SJSA1 (cell line): Measurements from ENCODE around the gene LRRC75B. TPM values are rescaled to one million over a fixed set of nuclear protein-coding genes. Genes with fewer than 3 reads are reported as not detected.

Experiments used
- DNase-seq, 2 experiments: peaks; one replicate each; pipeline ENCODE4 v3.0.0-alpha.2; 2015 to 2020; ENCODE audit warnings: low spot score in 2 of 2, low read depth in 1 of 2
- H3K27ac ChIP-seq: fragments of 250-450 bp; sonication (Bioruptor Pico); 2 replicates; pipeline ENCODE4 v1.5.1; 2020; ENCODE audit warnings: mild to moderate bottlenecking, moderate library complexity
- H3K27me3 ChIP-seq: fragments of 250-450 bp; sonication (Bioruptor Pico); replicated peaks from 2 replicates; pipeline ENCODE4 v1.5.1; 2020; ENCODE audit warnings: mild to moderate bottlenecking, moderate library complexity
- H3K36me3 ChIP-seq: fragments of 250-450 bp; sonication (Bioruptor Pico); 2 replicates; pipeline ENCODE4 v1.5.1; 2020; ENCODE audit warnings: mild to moderate bottlenecking
- H3K4me1 ChIP-seq: fragments of 250-450 bp; sonication (Bioruptor Pico); replicated peaks from 2 replicates; pipeline ENCODE4 v1.6.1; 2021; ENCODE audit warnings: mild to moderate bottlenecking
- H3K4me3 ChIP-seq: fragments of 250-450 bp; sonication (Bioruptor Pico); 2 replicates; pipeline ENCODE4 v1.5.1; 2020; ENCODE audit warnings: mild to moderate bottlenecking
- H3K9me3 ChIP-seq: fragments of 250-450 bp; sonication (Bioruptor Pico); replicated peaks from 2 replicates; pipeline ENCODE4 v1.5.1; 2020; ENCODE audit warnings: mild to moderate bottlenecking
- total RNA-seq: library from RNA; depleted of rRNA; stranded (reverse); fragments of >200 nt; shearing (Covaris generic); gene quantifications from 2 replicates; pipeline ENCODE4 v1.2.3, GENCODE V29; 2014; rRNA removed

LRRC75B gene
- total RNA-seq, 1 experiment from 2014 or later = 2.3 TPM

DNA sequence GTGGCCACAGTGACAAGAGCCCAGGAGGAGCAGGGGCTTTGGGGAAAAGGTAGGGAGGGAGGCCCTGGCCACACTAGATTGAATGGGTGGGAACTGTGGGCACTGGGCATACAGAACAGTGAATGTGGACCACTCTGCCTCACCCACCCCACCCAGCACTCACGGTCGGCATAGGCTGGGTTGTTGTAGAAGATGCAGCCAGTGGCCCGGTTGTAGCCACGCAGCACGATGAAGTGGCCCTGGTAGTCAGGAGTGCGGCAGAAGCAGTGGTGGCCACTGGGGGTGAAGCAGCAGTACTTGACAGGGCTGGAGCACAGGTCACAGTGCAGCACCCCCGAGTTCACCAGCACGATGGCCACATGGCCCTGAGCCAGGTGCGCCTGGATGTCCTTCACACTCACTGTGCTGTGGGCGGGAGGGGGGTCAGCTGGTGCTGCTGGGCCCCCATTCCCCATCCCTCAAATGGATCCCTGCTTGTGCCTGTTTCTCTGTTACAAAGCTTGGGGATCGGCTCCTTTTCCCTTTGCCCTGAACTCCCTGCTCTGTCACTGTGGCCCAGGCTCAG, 49.1 kb downstream of the LRRC75B start:
- Histone ChIP-seq H3K4me3 (no peak overlapping the region), H3K4me1 (no peaks in the 10 kb centered on the region), H3K27me3 (no peaks in the 10 kb centered on the region), H3K9me3 (no peaks in the 10 kb centered on the region), H3K36me3 (peaks cover 83% of the 10 kb centered on the region), H3K27ac (no peak overlapping the region)
- no peak for DNase-seq

DNA sequence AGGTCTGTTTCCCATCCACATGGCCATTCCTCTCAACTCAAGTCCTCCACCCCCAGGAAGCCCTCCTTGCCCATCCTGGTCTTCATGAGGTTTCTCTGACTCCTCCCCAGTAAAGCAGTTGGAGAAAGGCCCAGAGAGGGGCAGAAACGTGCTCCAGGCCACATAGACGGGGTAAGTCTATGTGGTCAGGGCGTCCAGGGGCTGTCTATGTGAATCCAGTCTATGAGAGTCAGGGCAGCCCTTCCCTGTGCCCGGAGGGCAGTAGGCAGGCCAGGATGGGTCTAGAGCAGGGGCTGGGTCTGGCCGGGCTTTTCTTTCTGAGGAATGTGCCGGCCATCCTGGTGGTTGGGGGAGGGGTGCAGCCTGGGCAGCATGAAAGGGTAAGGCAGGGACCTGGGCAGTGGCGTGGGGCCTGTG, 49.7 kb downstream of the LRRC75B start:
- no peaks in the 10 kb centered on the region for H3K4me1 ChIP-seq
- H3K4me3 ChIP-seq = no peak overlapping the region
- no peaks in the 10 kb centered on the region for H3K27me3 ChIP-seq
- no peak for DNase-seq
- peaks cover 77% of the 10 kb centered on the region for H3K36me3 ChIP-seq
- H3K27ac ChIP-seq = no peak overlapping the region
- H3K9me3 ChIP-seq = no peaks in the 10 kb centered on the region

DNA sequence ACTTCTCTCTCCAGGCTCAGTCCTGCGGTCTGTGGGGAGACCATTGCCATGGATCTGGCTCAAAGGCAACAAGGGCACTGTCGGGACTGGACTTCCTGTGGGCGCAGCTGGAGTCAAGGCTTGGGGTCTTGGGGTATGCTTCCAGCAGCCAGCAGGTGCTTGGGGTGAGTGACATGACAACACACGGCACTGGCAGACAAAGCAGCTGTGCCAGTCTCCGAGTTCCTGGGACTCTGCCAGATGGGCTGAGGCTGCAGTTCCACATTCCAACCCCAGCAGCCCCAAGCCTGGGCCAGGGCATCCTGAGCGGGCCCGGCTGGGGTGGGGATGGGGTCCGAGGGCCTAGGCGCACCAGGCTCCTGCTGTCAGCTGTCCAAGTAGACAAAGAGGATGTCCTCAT, 50.2 kb downstream of the LRRC75B start:
- no peaks in the 10 kb centered on the region for H3K9me3 ChIP-seq
- no peak overlapping the region for H3K27ac ChIP-seq
- no peak for DNase-seq
- peaks cover 72% of the 10 kb centered on the region for H3K36me3 ChIP-seq
- no peak overlapping the region for H3K4me3 ChIP-seq
- no peaks in the 10 kb centered on the region for H3K4me1 ChIP-seq
- no peaks in the 10 kb centered on the region for H3K27me3 ChIP-seq

DNA sequence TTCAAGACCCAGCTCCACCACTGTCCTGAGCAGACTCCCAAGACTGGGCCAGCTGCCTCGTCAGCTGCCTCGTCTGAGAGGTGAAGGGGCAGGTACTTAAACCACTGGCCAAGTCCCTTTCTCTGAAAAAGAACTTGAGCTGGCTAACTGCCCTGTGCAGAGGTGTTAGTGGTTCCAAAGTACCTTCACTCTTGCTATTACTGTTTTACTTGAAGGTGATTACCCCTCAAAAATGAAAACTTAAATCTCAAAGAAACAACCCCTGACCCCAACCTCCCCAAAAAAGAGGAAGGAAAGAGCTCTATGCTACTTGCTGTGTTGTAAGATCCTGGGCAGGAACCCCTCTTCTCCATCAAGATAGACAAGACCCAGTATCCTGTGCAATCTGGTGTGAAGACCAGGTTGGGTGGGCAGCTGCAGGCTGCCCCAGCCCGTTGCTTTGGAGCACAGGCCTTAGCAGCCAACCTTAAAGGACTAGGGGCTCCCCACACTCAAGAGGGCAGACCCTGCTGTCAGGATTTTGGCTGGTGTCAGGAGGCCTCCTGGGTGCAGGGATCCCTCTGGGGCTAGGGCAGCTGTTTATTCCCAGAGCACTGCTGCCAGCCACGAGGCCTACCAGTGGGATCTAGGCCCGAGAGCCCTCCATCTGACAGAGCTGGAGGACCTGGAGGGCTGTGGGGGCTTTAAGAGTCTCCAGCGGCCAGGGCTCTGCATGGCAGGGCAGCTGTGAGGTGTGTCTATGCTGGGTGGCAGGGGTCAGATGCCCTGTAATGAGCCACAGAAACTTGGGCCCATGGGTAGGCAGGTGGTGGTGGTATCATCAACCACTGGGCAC, 51.0 kb downstream of the LRRC75B start:
- H3K9me3 ChIP-seq = no peaks in the 10 kb centered on the region
- no peak for DNase-seq
- peaks cover 64% of the 10 kb centered on the region for H3K36me3 ChIP-seq
- H3K27me3 ChIP-seq = no peaks in the 10 kb centered on the region
- no peaks in the 10 kb centered on the region for H3K4me1 ChIP-seq
- H3K27ac ChIP-seq = no peak overlapping the region
- H3K4me3 ChIP-seq = no peak overlapping the region

DNA sequence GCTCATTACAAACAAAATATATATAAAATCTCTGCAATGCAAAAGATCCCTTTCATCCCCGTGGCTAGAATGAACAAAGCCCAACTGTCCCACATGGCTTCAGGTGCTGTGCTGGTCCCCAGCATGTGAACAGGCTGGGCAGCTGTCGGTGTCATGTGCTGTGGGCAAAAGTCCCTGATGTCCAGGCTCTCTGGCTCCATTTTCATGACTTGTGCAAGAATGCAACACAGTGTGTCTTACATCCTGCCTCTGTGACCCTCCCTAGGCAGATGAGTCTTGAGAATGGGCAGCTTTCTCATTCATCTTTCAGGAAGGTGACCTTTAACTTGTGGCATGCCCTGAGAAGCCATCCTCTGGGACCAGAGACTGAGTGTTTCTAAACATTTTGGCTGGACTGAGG, 52.4 kb downstream of the LRRC75B start:
- Histone ChIP-seq H3K4me3 (no peak overlapping the region), H3K27me3 (no peaks in the 10 kb centered on the region), H3K4me1 (no peaks in the 10 kb centered on the region), H3K27ac (no peak overlapping the region), H3K9me3 (no peaks in the 10 kb centered on the region), H3K36me3 (peaks cover 54% of the 10 kb centered on the region)
- DNase-seq = no peak

DNA sequence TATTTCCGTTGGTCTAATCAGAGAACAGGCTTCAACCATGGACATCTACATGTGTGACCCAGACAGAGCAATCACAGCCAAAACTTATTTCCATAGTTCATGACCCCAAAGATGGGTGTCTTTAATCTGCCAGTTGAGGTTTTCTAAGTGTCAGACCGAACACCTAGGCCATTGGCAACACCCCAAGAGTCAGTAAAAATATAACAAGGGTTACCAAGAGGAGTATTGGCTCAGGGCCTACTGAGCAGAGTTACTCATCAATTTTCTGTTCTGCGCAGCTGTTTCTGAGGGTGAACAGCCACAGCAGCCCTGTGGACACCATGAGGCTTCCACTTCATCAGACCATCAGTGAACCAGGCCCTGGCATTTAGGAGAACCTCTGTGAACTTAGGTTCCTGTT, 56.8 kb downstream of the LRRC75B start:
- no peak for DNase-seq
- Histone ChIP-seq H3K27me3 (no peaks in the 10 kb centered on the region), H3K4me1 (no peaks in the 10 kb centered on the region), H3K27ac (no peak overlapping the region), H3K9me3 (no peaks in the 10 kb centered on the region), H3K36me3 (peaks cover 17% of the 10 kb centered on the region), H3K4me3 (no peak overlapping the region)

Other genes with a start within 250 kb of the LRRC75B start
- gene ADORA2A, start 165.5 kb downstream of the LRRC75B start, total RNA-seq = 3.4 and 3.6 TPM in 2 replicates
- gene UPB1, start 97.7 kb downstream of the LRRC75B start, total RNA-seq = 0.44 and 0.47 TPM in 2 replicates
- 97.1 and 112 TPM in 2 replicates for gene GUCD1, start 37.9 kb downstream of the LRRC75B start, total RNA-seq
- 193 and 234 TPM in 2 replicates for gene SNRPD3, start 37.1 kb downstream of the LRRC75B start, total RNA-seq
- 0.06 and 0.61 TPM in 2 replicates for gene GGT1, start 10.1 kb upstream of the LRRC75B start, total RNA-seq
- not detected in 2 replicates for gene PIWIL3, start 181.6 kb upstream of the LRRC75B start, total RNA-seq
- gene SGSM1, start 213.1 kb upstream of the LRRC75B start, total RNA-seq = not detected in 2 replicates